PC-9 (cell line): ENCODE data around the gene ZMPSTE24. TPM values are rescaled to one million over a fixed set of nuclear protein-coding genes. Genes with fewer than 3 reads are reported as not detected.

Experiments
- BruUV-seq: library from RNA; stranded (reverse); fragments of 400-500 nt; replicated peaks from 2 replicates; lab custom pipeline; 2021; lab: Mats Ljungman, UMichigan
- CTCF ChIA-PET: fragments of 300-600 bp; sonication (Branson Sonifier 250); formaldehyde crosslinking; loops from one replicate; lab custom pipeline; 2022; ENCODE audit warnings: antibody characterized with exemption; lab: Charles Lee
- POLR2A ChIA-PET: fragments of 300-600 bp; sonication (Branson Sonifier 250); formaldehyde crosslinking; loops from one replicate; lab custom pipeline; 2022; ENCODE audit warnings: antibody characterized with exemption; ENCODE audit not compliant: unreplicated experiment; lab: Charles Lee
- DNase-seq, 2 experiments: peaks; one replicate each; pipeline versions ENCODE4 v3.0.0 to v3.0.0-alpha.2; 2015 to 2022; ENCODE audit warnings: mixed read lengths in 1 of 2
- H2AFZ ChIP-seq: fragments of 200-600 bp; sonication (generic); 2 replicates; pipeline ENCODE4 v1.8.1; 2017; ENCODE audit warnings: antibody characterized with exemption
- H3F3A ChIP-seq: fragments of 200-600 bp; sonication (generic); 2 replicates; pipeline ENCODE4 v1.8.1; 2017; ENCODE audit warnings: antibody characterized with exemption, mild to moderate bottlenecking, low read depth; ENCODE audit not compliant: insufficient read depth
- H3K27ac ChIP-seq: fragments of 200-600 bp; sonication (generic); 2 replicates; pipeline ENCODE4 v1.6.1; 2016; ENCODE audit warnings: mixed run types
- H3K27me3 ChIP-seq: fragments of 200-600 bp; sonication (generic); 2 replicates; pipeline ENCODE4 v1.6.1; 2016; ENCODE audit warnings: low read depth, mixed run types; ENCODE audit not compliant: insufficient read depth
- H3K36me3 ChIP-seq: fragments of 200-600 bp; sonication (generic); 2 replicates; pipeline ENCODE4 v1.6.1; 2016; ENCODE audit warnings: low read depth, mixed run types
- H3K4me1 ChIP-seq: fragments of 200-600 bp; sonication (generic); replicated peaks from 2 replicates; pipeline ENCODE4 v1.6.1; 2016; ENCODE audit warnings: mixed run types; ENCODE audit not compliant: insufficient read depth
- H3K4me2 ChIP-seq: fragments of 200-600 bp; sonication (generic); 2 replicates; pipeline ENCODE4 v1.6.1; 2017; ENCODE audit warnings: mixed run types
- H3K4me3 ChIP-seq: fragments of 200-600 bp; sonication (generic); 2 replicates; pipeline ENCODE4 v1.6.1; 2016; ENCODE audit warnings: mixed run types
- H3K79me2 ChIP-seq: fragments of 200-600 bp; sonication (generic); 2 replicates; pipeline ENCODE4 v1.6.1; 2017; ENCODE audit warnings: low read depth, mixed run types
- H3K9me2 ChIP-seq: fragments of 200-600 bp; sonication (generic); 2 replicates; pipeline ENCODE4 v1.8.1; 2017; ENCODE audit warnings: mild to moderate bottlenecking; ENCODE audit not compliant: insufficient read depth
- H3K9me3 ChIP-seq: fragments of 200-600 bp; sonication (generic); 2 replicates; pipeline ENCODE4 v1.8.1; 2016; ENCODE audit warnings: low read depth; ENCODE audit not compliant: insufficient read depth
- H4K20me1 ChIP-seq: fragments of 200-600 bp; sonication (generic); 2 replicates; pipeline ENCODE4 v1.8.1; 2017; ENCODE audit not compliant: insufficient read depth
- CTCF ChIP-seq: fragments of 200-600 bp; sonication (generic); conservative IDR thresholded peaks from 2 replicates; pipeline ENCODE4 v1.6.1; 2017; ENCODE audit warnings: mixed run types, antibody characterized with exemption, mild to moderate bottlenecking, moderate library complexity
- EZH2 ChIP-seq: fragments of 200-600 bp; sonication (generic); IDR thresholded peaks from 2 replicates; pipeline ENCODE4 v1.8.0; 2017; ENCODE audit warnings: antibody characterized with exemption, low read depth
- intact Hi-C: fragments of 100-400 bp; cut with micrococcal nuclease; formaldehyde crosslinking; loops from one replicate; pipeline ENCODE4 v1.10.0; 2022; ENCODE audit not compliant: unreplicated experiment
- total RNA-seq: library from RNA; stranded (reverse); gene quantifications from 2 replicates; pipeline ENCODE4 v1.2.3, GENCODE V29; 2021

Gene ZMPSTE24
- total RNA-seq, 1 experiment from 2014 or later, result 55.8 TPM

- peaks cover under 1% of the 10 kb centered on the region; the same call in 1 of the 2 replicates for H3F3A ChIP-seq
- BruUV-seq, result no TSS peak
- peaks cover 14% of the 10 kb centered on the region for H3K4me1 ChIP-seq
- H3K79me2 ChIP-seq, result no peaks in the 10 kb centered on the region
- no peaks in the 10 kb centered on the region for H3K9me2 ChIP-seq
- ChIA-PET CTCF (interaction anchor here (0.6 to 0.7 kb wide), 2 partner anchors 140 to 168 kb away, joined by 3 to 5 read pairs; no protein-coding TSS in a partner anchor), POLR2A (interaction anchor here (0.6 kb wide), 1 partner anchor 229 kb away, joined by 7 read pairs; no protein-coding TSS in a partner anchor)
- no peak overlapping the region for H3K4me2 ChIP-seq
- no peak overlapping the region for H3K4me3 ChIP-seq
- no peaks in the 10 kb centered on the region for H3K9me3 ChIP-seq
- H3K27ac ChIP-seq, result no peak overlapping the region
- DNase-seq, result no peak
- H3K36me3 ChIP-seq, result no peaks in the 10 kb centered on the region
- no peak for TF ChIP-seq CTCF
- no peak for TF ChIP-seq EZH2
- H2AFZ ChIP-seq, result no peak overlapping the region
- intact Hi-C loops, result no loop called here
- peaks cover 16% of the 10 kb centered on the region for H3K27me3 ChIP-seq
- H4K20me1 ChIP-seq, result no peaks in the 10 kb centered on the region
Observed at GRCh38 chr1:40313329-40313957, 55.4 kb downstream of the ZMPSTE24 start.

- intact Hi-C loops, result no loop called here
Observed at GRCh38 chr1:40313958-40314720, 56.1 kb downstream of the ZMPSTE24 start.

More at GRCh38 chr1:40313958-40314720, 56.1 kb downstream of the ZMPSTE24 start:
- Histone ChIP-seq H3K9me2 (no peaks in the 10 kb centered on the region), H3F3A (peaks cover 4% of the 10 kb centered on the region; the same call in 1 of the 2 replicates), H3K79me2 (no peaks in the 10 kb centered on the region), H2AFZ (no peak overlapping the region), H3K4me2 (no peak overlapping the region), H3K27me3 (peaks cover 16% of the 10 kb centered on the region), H3K4me1 (peaks cover 14% of the 10 kb centered on the region), H3K36me3 (no peaks in the 10 kb centered on the region), H4K20me1 (no peaks in the 10 kb centered on the region), H3K9me3 (no peaks in the 10 kb centered on the region), H3K27ac (no peak overlapping the region), H3K4me3 (no peak overlapping the region)
- TF ChIP-seq EZH2 (no peak), CTCF (no peak)
- DNase-seq, result no peak
- ChIA-PET CTCF (interaction anchor here (0.8 kb wide), 1 partner anchor 52 kb away, joined by 3 read pairs; no protein-coding TSS in a partner anchor), POLR2A (interaction anchor here (0.6 kb wide), 1 partner anchor 228 kb away, joined by 7 read pairs; no protein-coding TSS in a partner anchor)
- BruUV-seq, result no TSS peak
